T47D (cell line): ENCODE measurements around the gene ABCA1.
A peak's percentile ranks its signal among the peaks of the same experiment; 100 is the strongest.
"Not testable (repeated sequence)": the region's sequence is repeated elsewhere in the genome, so short reads cannot be mapped to it uniquely, and the experiment has no call there.

Experiments used
- DNase-seq, 2 experiments: peaks; one replicate each; pipeline versions ENCODE4 v3.0.0 to v3.0.0-alpha.2; 2011 to 2012; ENCODE audit warnings: low read depth in 1 of 2, low spot score in 1 of 2
- JUND ChIP-seq: IDR thresholded peaks from 2 replicates; pipeline ENCODE4 v1.6.1; 2012; ENCODE audit warnings: low read depth
- in situ Hi-C: cut with HindIII; loops from 2 replicates; pipeline ENCODE4 v1.10.0; 2016; ENCODE audit warnings: low sequenced_read_pairs, low pct_unique_long_range_greater_than_20kb

ABCA1 gene

GRCh38 chr9:104968025-104968982, 40.3 kb upstream of the ABCA1 start:
- no peak for TF ChIP-seq JUND
- DNase-seq: peak; percentile 82 to 92
- in situ Hi-C loops: no loop called here

- in situ Hi-C loops: no loop called here
- TF ChIP-seq JUND: no peak
- DNase-seq: no peak
Measured at GRCh38 chr9:104963076-104963475, 35.1 kb upstream of the ABCA1 start.

GRCh38 chr9:104961701-104962359, 33.9 kb upstream of the ABCA1 start:
- in situ Hi-C loops: no loop called here

GRCh38 chr9:104961238-104961637, 33.3 kb upstream of the ABCA1 start:
- in situ Hi-C loops: no loop called here
- TF ChIP-seq JUND: no peak
- DNase-seq: no peak

More at GRCh38 chr9:104961701-104962359, 33.9 kb upstream of the ABCA1 start:
- no peak for TF ChIP-seq JUND
- no peak for DNase-seq

GRCh38 chr9:104960662-104961061, 32.7 kb upstream of the ABCA1 start:
- TF ChIP-seq JUND: no peak
- peak in 1 of 2 experiments; percentile 49 for DNase-seq
- in situ Hi-C loops: no loop called here

GRCh38 chr9:104958751-104959150, 30.8 kb upstream of the ABCA1 start:
- in situ Hi-C loops: no loop called here
- DNase-seq: no peak
- no peak for TF ChIP-seq JUND

- DNase-seq, in situ Hi-C loops: not testable (repeated sequence)
Measured at GRCh38 chr9:104958006-104958405, 30.1 kb upstream of the ABCA1 start.

- no peak for TF ChIP-seq JUND
- no peak for DNase-seq
- in situ Hi-C loops: no loop called here
Measured at GRCh38 chr9:104951487-104951886, 23.5 kb upstream of the ABCA1 start.

- no peak for DNase-seq
- no peak for TF ChIP-seq JUND
- in situ Hi-C loops: no loop called here
Measured at GRCh38 chr9:104950838-104951237, 22.9 kb upstream of the ABCA1 start.

- in situ Hi-C loops: no loop called here
- TF ChIP-seq JUND: no peak
- no peak for DNase-seq
Measured at GRCh38 chr9:104948277-104948676, 20.3 kb upstream of the ABCA1 start.

GRCh38 chr9:104944871-104945270, 16.9 kb upstream of the ABCA1 start:
- no peak; the same call in 1 of the 2 replicates for TF ChIP-seq JUND
- in situ Hi-C loops: no loop called here
- DNase-seq: no peak

GRCh38 chr9:104944356-104944755, 16.4 kb upstream of the ABCA1 start:
- in situ Hi-C loops: no loop called here
- DNase-seq: no peak
- TF ChIP-seq JUND: no peak

- in situ Hi-C loops: no loop called here
- no peak for DNase-seq
- TF ChIP-seq JUND: no peak
Measured at GRCh38 chr9:104941597-104941996, 13.6 kb upstream of the ABCA1 start.
